HG02870 (cell line): ENCODE measurements around the gene KHDC1.
"Not testable (repeated sequence)": the region's sequence is repeated elsewhere in the genome, so short reads cannot be mapped to it uniquely, and the experiment has no call there.

ENCODE experiments used
- ATAC-seq: cut with Tn5 transposase; IDR thresholded peaks from one replicate; pipeline ENCODE4 v1.9.1; 2021; ENCODE audit warnings: mild to moderate bottlenecking, moderate library complexity; ENCODE audit not compliant: unreplicated experiment

Gene KHDC1

DNA sequence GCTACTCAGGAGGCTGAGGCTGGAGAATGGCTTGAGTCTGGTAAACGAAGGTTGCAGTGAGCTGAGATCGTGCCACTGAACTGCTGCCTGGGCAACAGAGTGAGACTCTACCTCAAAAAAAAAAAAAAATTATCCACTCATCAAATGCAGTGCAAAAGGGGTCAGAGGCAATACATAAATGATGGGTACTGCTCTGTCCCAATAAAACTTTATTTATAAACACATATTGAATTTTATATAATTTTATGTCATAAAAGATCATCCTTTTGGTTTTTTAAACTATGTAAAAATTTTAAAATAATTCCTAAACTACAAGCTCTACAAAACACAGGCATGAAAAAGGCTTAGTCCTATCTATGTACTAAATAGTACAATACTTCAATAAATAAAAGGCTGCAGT lies 10.3 kb downstream of the KHDC1 start:
- no peak for ATAC-seq

DNA sequence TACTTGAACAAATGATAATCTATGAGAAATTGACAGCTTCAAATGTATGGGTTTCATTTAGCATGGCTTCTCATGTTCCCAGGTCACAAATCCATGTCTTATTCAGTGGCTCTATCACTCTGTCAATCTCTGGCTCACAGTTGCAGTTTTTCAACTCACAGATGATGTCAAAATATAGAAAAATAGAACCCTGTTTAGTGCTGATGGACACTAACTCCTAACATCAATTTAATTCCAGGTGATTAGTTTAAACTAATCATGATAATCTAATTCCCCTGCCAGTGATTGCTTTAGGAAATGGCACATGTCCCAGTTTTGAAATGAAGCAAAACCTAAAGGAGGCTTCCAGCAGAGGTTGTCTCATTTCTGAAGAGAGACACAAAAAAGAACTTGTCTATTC lies 13.0 kb downstream of the KHDC1 start:
- no peak for ATAC-seq

DNA sequence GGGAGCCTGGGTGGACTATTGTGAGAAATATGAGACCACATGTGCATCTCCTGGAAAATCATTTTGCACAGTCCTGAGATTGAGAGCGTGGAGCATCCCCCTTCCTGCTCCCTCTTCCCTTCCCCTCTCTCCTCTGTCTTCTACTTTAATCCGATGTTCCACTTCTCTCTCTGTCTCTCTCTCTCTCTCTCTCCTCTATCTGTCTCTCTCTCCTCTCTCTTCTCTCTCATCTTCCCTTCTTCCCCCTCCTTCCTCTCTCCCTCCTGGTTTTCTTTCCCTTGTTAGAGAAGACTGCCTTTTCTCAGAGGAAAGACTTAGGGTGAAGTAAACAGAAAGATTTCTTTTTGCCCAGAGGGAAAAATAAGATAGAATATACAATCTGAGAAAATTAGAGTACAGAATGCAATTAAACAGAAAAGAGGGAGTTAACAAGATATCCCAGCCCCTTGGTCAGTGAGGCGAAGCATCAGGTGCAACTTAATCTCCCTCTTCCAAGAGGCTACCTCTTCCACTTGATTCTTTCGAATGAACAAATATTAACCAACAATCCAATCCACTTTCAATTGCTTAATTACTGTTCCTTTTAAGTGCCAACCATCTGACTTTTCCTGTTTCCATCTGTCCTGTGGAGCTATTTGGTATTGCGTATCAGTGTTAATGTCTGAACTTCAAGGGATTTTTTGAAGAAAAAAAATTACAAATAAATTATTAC lies 14.6 kb downstream of the KHDC1 start:
- no peak for ATAC-seq

DNA sequence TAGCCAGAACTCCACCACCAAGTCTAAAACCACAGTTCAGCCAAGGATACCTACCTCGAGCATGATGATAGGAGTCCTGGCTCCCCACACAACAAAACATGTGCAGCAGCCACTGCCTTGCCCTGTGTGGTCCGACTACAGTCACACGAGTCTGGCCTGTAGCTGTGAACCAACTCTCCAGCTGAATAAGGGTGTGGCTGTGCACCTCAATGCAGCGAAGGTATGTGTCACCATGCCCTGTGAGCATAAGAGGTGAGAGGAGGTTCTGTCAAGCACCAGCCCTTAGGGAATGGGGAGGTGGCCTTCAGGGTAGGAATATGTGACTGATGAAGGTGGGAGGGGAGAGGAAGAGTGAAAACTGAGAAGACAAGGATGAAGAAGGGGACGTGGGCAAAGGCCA lies 21.0 kb downstream of the KHDC1 start:
- ATAC-seq: no peak

DNA sequence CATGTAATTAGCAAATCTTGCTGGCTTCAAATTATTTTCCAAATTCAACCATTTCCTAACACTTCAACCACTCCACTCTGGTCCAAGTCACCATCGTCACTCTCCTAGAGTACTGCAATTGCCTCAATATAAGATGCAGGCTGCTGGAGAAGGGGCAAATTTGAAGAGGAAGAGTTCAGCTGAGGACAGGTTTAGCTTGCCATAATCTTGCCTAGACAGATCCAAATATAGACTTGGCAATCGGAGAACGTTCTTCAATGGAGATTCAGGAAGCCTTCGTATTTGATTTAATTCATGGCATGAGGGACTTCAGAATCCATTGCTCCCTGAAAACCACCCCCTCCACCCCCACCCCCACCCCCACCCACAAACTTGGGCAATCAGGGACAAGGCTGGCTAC lies 22.3 kb downstream of the KHDC1 start:
- no peak for ATAC-seq

DNA sequence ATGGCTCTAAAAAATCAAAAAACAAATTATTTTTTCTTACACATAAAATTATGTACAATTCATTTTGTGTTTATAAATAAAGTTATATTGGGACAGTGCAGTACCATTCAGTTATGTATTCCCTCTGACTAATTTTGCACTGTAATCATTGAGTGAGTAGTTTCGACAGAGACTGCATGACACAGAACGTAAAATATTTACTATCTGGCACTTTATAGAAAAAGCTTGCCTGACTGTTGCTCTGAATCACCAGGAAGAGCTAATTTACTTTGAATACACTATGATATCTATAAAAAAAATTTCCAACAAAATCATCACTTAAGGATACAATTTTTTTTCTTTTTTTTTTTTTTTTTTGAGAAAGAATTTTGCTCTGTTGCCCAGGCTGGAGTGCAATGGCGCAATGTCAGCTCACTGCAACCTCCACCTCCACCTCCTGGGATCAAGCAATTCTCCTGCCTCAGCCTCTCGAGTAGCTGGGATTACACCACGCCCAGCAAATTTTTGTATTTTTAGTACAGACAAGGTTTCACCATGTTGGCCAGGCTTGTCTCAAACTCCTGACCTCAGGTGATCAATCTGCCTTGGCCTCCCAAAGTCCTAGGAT lies 26.7 kb downstream of the KHDC1 start:
- ATAC-seq: no peak

DNA sequence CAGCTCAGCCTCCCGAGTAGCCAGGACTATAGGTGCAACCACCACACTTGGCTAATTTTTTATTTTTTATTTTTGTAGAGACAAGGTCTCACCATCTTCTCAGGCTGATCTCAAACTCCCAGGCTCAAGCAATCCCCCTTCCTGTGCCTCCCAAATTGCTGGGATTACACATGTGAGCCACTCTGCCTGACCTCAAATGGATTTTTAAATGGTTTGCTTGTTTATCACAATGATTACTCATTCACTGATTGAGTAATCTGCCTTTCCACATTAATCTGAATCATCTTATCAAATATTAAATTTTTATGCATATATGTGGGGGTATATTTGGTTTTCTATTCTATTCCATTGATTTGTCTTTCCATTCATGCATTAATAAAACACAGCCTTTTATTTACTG lies 28.3 kb downstream of the KHDC1 start:
- no peak for ATAC-seq

DNA sequence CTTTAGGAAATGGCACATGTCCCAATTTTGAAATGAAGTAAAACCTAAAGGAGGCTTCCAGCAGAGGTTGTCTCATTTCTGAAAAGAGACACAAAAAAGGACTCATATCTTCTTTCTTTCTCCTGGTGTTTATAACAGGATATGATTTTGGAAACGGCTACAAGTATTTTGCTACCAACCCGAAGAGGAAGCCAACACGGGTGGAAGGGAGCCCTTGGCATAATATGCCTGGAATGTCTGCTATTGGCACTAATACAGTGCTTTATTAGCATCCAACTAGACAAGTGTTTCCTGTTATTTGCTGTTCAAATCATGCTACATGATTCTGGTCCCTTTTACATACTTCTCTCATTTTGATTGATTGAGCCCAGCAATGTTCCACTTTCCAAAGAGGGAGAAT lies 29.0 kb downstream of the KHDC1 start:
- ATAC-seq: not testable (repeated sequence)

DNA sequence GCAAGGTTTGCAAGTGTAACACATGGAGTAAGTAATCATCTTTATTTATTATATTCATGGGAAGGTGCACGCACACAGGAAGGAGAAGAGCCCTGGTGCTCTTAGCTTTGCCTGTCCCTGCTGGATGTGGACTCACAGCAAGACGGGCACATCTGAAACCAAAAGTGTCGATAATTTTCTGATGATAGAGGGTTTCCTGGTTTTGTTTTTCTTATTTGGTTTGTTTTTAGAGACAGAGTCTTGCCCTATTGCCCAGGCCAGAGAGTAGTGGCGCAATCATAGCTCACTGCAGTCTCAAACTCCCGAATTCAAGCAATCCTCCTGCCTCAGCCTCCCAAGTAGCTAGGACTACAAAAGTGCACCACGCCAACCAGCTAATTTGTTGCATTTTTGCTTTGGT lies 29.9 kb downstream of the KHDC1 start:
- no peak for ATAC-seq

DNA sequence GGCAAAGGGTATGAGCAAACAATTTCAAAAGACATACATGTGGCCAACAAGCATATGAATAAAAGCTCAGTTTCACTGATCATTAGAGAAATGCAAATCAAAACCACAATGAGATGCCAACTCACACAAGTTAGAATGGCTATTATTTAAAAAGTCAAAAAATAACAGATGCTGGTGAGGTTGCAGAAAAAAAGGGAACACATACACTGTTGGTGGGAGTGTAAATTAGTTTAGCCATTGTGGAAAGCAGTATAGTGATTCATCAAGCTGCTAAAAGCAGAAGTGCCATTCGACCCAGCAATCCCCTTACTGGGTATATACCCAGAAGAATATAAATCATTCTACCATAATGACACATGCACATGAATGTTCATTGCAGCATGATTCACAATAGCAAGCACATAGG lies 31.0 kb downstream of the KHDC1 start:
- no peak for ATAC-seq

DNA sequence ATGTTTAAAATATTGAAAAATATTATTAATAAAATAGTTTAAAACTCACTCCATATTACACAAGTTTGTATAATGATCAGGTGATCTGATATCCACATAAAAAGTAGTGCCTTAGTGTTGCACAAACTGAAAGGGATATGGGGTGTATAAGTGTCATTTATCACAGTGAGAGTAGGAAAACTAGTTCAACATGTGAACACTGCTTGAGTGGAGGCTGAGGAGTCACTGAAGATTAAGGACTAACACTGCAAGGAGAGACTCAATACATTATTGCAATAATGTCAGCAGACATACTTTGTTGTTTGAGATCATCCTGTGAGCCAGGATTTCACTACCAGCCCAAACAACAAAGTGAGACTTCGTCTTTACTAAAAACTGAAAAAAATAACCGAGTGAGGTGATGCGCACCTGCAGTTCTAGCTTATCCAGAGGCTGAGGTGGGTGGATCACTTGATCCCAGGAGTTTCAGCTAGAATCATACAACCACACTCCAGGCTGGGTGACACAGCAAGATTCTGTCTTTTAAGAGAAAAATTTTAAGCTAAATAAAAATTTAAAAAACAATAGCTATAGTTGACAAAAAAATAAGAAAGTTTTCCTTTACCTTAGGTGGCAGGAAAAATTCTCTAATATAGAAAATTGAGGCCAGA lies 35.3 kb downstream of the KHDC1 start:
- ATAC-seq: no peak

DNA sequence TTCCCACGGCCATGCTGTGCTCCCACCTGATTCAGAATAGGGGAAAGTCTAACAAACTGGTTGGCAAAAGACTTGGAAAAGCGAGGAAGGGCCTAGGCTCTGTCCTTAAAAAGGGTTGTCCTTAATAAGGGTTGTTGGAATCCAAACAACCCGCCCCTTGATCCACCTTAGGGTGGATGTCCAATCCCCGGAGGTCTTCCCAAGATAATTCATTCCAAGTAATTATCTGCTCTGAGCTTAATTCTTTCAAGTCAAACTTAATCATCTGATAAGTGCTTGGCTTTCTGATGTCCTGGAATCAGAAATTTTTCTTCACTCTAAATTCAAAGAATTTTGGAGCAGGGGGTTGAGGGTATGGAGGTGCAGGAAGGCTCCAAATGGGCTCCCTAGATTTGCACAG lies 37.6 kb downstream of the KHDC1 start, which contains the start of gene KHDC1L:
Gene KHDC1L, minus strand, starts transcription at position 101 of the 400 bp plus-strand sequence. Its CDS starts 88 bp downstream, at position 13.
- no peak for ATAC-seq

DNA sequence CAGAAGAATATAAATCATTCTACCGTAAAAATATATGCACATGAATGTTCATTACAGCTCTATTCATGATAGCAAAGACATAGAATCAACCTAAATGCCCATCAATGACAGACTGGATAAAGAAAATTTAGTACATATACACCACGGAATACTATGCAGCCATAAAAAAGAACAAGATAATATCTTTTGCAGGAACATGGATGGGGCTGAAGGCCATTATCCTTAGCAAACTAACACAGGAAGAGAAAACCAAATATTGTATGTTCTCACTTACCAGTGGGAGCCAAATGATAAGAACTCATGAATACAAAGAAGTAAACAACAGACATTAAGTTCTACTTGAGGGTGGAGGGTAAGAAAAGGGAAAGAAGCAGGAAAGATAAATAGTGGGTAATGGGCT lies 46.1 kb downstream of the KHDC1 start:
- no peak for ATAC-seq

DNA sequence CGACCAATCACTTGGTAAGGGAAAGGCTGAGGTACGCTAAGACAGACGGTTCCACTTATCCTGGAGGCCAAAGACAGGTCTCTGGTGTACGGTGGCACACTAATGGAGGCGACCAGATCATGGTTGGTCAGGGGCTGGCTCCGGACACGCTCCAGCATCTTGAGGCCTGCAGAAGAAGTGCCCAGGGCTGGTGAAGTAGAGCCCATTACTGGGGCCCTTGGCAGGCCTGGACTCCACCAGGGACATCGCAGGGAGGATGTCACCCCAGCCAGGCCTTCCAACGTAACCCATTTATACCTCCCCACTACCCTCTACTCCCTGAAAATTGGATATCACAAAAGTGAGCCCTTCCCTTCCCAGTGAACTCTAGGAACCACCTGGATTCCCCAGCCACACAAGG lies 53.9 kb downstream of the KHDC1 start:
- ATAC-seq: no peak

DNA sequence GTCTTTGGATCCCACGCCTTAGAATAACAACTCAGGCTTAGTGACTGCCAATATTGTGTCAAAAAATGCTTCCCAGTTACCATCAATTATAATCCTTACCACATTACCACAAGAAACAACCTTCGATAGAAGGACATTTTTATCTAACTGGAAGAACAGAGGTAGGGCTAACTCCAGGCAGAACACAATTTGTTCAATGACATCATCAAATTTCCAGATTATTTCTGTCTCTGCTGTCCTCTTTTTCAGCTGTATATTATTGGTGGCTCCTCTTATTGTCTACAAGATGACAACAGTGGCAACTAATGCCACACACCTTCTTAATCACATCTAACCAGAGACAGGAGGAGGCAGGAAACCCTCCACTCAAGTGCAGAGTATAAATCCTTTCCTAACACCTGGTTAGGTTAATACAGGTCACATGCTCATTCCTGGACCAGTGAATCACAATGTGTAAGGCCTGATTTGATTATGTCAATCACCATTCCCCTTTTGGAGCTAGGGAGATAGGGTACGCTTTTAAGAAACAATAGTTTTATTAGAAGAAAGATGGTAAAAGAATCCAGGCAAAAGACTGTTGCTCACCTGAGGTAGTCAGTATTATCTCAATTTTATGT lies 55.7 kb downstream of the KHDC1 start:
- no peak for ATAC-seq

DNA sequence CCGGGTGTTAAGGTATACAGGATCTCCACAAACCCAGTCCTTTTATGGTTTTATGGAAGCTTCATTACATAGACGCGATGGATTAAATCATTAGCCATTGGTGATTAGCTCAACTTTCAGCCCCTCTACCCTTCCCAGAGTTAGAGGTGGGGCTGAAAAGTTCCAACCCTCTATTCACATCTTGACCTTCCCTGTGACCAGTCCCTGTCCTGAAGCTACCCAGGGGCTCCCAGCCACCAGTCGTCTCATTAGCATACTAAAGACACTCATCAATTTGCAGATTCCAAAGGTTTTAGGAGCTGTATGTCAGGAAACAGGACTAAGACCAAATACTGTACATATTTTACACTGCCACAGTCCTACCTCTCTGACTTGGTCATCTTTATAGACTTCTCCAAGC lies 58.7 kb downstream of the KHDC1 start:
- no peak for ATAC-seq

DNA sequence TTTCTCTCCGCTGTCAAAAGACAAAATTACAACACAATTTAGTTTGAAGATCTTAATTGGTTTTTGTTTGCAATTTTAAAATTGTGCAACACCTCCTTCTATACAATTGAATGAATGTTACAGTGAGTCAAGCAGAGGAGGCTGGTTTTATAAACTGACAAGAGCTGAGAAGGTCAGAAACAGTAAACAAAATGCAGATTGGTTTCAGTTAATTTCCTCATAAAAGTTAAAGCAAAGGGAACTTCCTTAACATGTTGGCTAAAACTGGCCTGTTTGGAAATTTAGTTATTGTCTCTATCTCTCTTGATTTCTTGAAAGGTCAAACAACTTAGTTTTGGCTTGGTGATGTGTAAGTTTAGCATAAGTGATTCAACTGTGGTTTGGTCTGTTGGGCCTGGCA lies 59.9 kb downstream of the KHDC1 start:
- no peak for ATAC-seq

DNA sequence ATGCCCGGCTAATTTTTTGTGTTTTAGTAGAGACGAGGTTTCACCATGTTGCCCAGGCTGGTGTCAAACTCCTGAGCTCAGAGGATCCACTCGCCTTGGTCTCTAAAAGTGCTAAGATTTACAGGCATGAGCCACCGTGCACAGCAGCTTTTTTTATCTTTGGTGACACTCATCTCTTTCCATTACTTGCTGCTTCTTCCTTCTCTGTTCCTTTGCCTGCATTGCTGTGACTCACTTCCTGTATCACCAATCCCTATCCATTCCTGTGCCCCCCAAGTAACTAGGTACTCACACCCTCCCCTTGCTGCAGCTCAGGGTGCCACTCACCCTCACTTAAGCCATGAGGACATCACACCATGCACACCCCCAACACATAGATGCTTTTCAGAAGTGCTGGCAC lies 62.3 kb downstream of the KHDC1 start:
- ATAC-seq: no peak

DNA sequence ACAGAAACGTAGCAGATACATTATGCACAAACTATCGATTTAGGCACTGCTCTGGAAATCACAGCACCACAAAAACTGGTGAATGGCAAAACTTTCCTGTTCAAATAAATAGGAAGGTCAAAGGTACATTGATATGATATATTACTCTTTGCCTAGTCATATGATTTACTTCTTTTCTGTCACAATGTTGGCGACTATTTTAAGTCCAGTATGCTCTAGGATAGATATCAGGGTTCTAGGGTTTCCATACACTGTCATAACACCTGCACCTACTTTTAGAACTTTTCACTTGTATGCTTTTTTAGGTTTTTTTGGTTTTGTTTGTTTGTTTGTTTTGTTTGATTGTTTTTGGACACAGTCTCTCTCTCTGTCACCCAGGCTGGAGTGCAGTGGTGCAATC lies 62.7 kb downstream of the KHDC1 start:
- no peak for ATAC-seq

DNA sequence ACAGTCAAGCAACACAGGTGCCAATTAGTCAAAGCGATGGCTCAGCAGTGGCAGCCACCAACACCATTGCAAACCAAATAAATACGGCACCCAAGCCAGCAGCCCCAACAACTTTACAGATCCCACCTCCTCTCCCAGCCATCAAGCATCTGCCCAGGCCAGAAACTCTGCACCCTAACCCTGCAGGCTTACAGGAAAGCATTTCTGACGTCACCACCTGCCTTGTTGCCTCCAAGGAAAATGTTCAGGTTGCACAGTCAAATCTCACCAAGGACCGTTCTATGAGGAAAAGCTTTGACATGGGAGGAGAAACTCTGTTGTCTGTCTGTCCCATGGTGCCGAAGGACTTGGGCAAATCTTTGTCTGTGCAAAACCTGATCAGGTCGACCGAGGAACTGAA lies 68.3 kb downstream of the KHDC1 start:
- ATAC-seq: no peak

DNA sequence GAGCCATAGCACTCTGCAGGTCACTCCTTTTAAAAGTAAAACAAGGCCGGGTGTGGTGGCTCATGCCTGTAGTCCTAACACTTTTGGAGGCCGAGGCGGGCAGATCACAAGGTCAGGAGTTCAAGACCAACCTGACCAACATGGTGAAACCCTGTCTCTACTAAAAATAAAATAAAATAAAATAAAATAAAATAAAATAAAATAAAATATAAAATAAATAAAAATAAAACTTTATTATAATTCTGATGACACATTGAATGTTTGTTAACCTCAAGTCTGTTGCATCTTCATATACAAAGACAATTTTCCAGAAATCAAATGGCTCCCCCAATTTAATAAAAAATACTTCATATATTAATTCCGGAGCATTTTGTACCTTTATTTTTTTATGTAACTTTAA lies 69.7 kb downstream of the KHDC1 start:
- ATAC-seq: not testable (repeated sequence)
